ENCODE measurements around the gene BTN3A1.
A peak's percentile ranks its signal among the peaks of the same experiment; 100 is the strongest.

The BTN3A1 gene

GRCh38 chr6:26439151-26440125, 37.4 kb downstream of the BTN3A1 start:
- DNase-seq (ENCODE audit: low read depth): no peak
- TF ChIP-seq CTCF (IDR thresholded peaks at IDR 0.05; ENCODE audit: low read length, missing control alignments): no peak
- H3K4me3 ChIP-seq (replicated peaks; ENCODE audit: low read depth, low read length): peak overlapping the region; percentile 67

- TF ChIP-seq CTCF (IDR thresholded peaks at IDR 0.05; ENCODE audit: low read length, missing control alignments): no peak
- H3K4me3 ChIP-seq (replicated peaks; ENCODE audit: low read depth, low read length): peak overlapping the region; percentile 67
- no peak for DNase-seq (ENCODE audit: low read depth)
Measured at GRCh38 chr6:26440977-26441358, 38.9 kb downstream of the BTN3A1 start.

GRCh38 chr6:26441977-26442376, 39.9 kb downstream of the BTN3A1 start:
- TF ChIP-seq CTCF (IDR thresholded peaks at IDR 0.05; ENCODE audit: low read length, missing control alignments): no peak
- no peak for DNase-seq (ENCODE audit: low read depth)
- no peak overlapping the region for H3K4me3 ChIP-seq (replicated peaks; ENCODE audit: low read depth, low read length)

- H3K4me3 ChIP-seq (replicated peaks; ENCODE audit: low read depth, low read length): no peak overlapping the region
- DNase-seq (ENCODE audit: low read depth): no peak
- TF ChIP-seq CTCF (IDR thresholded peaks at IDR 0.05; ENCODE audit: low read length, missing control alignments): no peak
Measured at GRCh38 chr6:26445934-26446667, 44.0 kb downstream of the BTN3A1 start.

- H3K4me3 ChIP-seq (replicated peaks; ENCODE audit: low read depth, low read length): no peak overlapping the region
- TF ChIP-seq CTCF (IDR thresholded peaks at IDR 0.05; ENCODE audit: low read length, missing control alignments): no peak
Measured at GRCh38 chr6:26447257-26447656, 45.2 kb downstream of the BTN3A1 start.

GRCh38 chr6:26450240-26450639, 48.2 kb downstream of the BTN3A1 start:
- TF ChIP-seq CTCF (IDR thresholded peaks at IDR 0.05; ENCODE audit: low read length, missing control alignments): no peak
- H3K4me3 ChIP-seq (replicated peaks; ENCODE audit: low read depth, low read length): no peak overlapping the region
- no peak for DNase-seq (ENCODE audit: low read depth)

More at GRCh38 chr6:26447257-26447656, 45.2 kb downstream of the BTN3A1 start:
- DNase-seq (ENCODE audit: low read depth): no peak
